ENCODE results near the gene HES7. TPM values are rescaled to one million over a fixed set of nuclear protein-coding genes. Genes with fewer than 3 reads are reported as not detected.
A peak's percentile ranks its signal among the peaks of the same experiment; 100 is the strongest.

The HES7 gene
- total RNA-seq, 1 donor: not detected

DNA sequence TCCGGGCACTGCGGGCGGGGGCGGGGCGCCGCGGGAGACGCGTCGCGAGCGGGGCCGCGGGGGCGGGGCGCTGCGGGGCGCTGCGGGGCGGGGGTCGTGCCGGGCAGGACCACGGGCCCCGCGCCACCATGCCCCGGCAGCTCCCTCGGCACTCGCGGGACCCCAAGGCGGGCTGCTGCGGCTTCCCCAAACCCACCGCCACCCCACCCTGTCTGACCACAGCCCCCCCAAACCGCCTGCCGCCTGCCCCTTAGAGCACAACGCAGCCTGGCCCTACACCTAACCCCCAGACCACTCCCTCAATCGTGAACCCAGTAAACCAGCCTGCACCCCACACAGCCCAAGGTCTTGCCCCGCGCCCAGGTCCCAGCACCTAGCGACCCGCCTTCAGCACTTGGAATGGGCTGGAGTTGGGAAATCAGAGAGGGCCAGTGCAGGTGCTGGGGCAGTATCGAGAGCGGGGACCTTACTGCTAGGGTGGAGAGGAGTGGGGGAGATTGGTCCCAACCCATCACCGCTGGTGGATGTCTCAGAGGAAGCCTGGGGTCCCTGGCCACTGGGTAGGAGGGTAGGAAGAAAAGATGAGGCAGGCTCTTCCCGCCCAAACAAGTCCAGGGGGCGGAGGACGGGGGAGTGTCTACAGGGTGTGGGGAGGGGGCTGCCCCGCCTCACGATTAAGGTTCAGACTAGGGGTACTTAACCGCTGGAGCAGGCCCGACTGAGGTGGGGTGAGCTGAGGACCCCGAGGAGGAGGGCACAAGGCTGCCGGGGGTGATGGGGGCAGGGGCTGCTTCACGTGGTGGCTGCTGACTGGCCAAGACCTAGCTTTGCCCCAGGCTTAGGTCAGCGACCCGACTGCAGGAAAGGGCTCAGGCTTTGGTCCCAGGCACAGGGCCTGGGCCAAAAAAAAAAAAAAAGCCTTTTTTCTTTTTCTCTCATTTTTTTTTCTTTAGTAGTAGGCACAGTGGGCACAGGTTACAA, 39.4 kb upstream of the HES7 start:
- Histone ChIP-seq H3K4me1 (ENCODE audit: insufficient read depth, low read length) (peaks cover 36% of the 10 kb centered on the region), H3K27me3 (ENCODE audit: insufficient read depth, low read length) (no peaks in the 10 kb centered on the region), H3K27ac (ENCODE audit: low read depth, low read length) (peak overlapping the region; percentile 89), H3K36me3 (ENCODE audit: insufficient read depth, low read length) (peaks cover 19% of the 10 kb centered on the region), H3K79me2 (ENCODE audit: insufficient read depth, low read length) (peaks cover 34% of the 10 kb centered on the region), H3K4me2 (ENCODE audit: insufficient read depth, low read length) (peak overlapping the region; percentile 90), H3K9me3 (ENCODE audit: low read depth, low read length) (no peaks in the 10 kb centered on the region), H3K4me3 (ENCODE audit: insufficient read depth, low read length) (peak overlapping the region; percentile 100), H2AFZ (ENCODE audit: low read length) (peak overlapping the region; percentile 86), H4K20me1 (ENCODE audit: insufficient read depth, low read length) (peaks cover 14% of the 10 kb centered on the region)
- DNase-seq (ENCODE audit: insufficient read length, low spot score, missing footprints): peak; percentile 85
- TF ChIP-seq, protein P1, sequence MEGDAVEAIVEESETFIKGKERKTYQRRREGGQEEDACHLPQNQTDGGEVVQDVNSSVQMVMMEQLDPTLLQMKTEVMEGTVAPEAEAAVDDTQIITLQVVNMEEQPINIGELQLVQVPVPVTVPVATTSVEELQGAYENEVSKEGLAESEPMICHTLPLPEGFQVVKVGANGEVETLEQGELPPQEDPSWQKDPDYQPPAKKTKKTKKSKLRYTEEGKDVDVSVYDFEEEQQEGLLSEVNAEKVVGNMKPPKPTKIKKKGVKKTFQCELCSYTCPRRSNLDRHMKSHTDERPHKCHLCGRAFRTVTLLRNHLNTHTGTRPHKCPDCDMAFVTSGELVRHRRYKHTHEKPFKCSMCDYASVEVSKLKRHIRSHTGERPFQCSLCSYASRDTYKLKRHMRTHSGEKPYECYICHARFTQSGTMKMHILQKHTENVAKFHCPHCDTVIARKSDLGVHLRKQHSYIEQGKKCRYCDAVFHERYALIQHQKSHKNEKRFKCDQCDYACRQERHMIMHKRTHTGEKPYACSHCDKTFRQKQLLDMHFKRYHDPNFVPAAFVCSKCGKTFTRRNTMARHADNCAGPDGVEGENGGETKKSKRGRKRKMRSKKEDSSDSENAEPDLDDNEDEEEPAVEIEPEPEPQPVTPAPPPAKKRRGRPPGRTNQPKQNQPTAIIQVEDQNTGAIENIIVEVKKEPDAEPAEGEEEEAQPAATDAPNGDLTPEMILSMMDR (IDR thresholded peaks at IDR 0.05; ENCODE audit: extremely low read depth, low read depth, low read length): no peak

DNA sequence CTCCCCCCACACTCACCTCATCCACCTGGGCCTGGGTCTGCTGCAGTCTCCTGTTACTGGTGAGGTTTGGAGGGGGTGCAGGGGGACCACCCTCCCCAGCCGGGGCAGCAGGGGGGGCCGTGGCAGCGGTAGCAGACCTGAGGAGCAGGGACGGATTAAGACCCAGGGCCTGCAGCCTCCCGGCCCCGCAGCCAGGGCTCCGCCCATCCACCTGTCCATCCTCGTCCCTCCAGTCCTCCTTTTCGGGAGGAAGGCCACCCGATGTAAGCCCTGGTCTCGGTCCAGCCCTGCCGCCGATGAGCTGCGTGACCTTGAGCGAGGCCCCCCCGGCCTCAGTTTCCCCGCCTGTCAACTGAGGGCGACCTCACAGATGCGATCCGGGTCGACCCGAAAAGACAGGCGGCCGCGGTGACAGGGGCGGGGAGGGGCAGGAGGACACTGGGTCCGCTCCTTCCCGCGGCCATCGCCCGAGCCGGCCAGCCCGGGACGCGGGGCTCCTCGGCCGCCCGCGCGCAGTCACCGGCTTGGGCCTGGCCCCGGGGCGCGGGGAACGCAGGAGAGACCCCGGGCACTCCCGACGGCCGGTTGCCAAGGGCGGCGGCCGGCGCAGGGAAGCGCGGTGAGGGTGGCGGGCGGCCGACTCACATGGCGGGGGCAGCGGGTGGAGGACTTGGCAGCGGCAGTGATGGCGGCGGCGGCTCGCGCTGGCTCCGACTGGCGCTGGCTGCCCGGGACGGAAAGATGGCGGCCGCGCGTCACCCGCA, 38.5 kb upstream of the HES7 start, which contains the start of gene VAMP2:
VAMP2 (minus strand) TSS at position 716 of the 764 bp plus-strand sequence; CDS start at position 647, 69 bp downstream.
- peaks cover 36% of the 10 kb centered on the region for H3K4me1 ChIP-seq (ENCODE audit: insufficient read depth, low read length)
- H3K79me2 ChIP-seq (ENCODE audit: insufficient read depth, low read length): peaks cover 34% of the 10 kb centered on the region
- H3K4me3 ChIP-seq (ENCODE audit: insufficient read depth, low read length): peak within 1 kb of the TSS; percentile 100
- H3K27me3 ChIP-seq (ENCODE audit: insufficient read depth, low read length): no peaks in the 10 kb centered on the region
- peak within 1 kb of the TSS; percentile 96 for H3K27ac ChIP-seq (ENCODE audit: low read depth, low read length)
- peak within 1 kb of the TSS; percentile 91 for H3K4me2 ChIP-seq (ENCODE audit: insufficient read depth, low read length)
- DNase-seq (ENCODE audit: insufficient read length, low spot score, missing footprints): peak; percentile 96
- TF ChIP-seq, protein P1 (IDR thresholded peaks at IDR 0.05; ENCODE audit: extremely low read depth, low read depth, low read length): no peak
- no peaks in the 10 kb centered on the region for H3K9me3 ChIP-seq (ENCODE audit: low read depth, low read length)
- peak within 1 kb of the TSS; percentile 86 for H2AFZ ChIP-seq (ENCODE audit: low read length)
- peaks cover 14% of the 10 kb centered on the region for H4K20me1 ChIP-seq (ENCODE audit: insufficient read depth, low read length)
- H3K36me3 ChIP-seq (ENCODE audit: insufficient read depth, low read length): peaks cover 19% of the 10 kb centered on the region

DNA sequence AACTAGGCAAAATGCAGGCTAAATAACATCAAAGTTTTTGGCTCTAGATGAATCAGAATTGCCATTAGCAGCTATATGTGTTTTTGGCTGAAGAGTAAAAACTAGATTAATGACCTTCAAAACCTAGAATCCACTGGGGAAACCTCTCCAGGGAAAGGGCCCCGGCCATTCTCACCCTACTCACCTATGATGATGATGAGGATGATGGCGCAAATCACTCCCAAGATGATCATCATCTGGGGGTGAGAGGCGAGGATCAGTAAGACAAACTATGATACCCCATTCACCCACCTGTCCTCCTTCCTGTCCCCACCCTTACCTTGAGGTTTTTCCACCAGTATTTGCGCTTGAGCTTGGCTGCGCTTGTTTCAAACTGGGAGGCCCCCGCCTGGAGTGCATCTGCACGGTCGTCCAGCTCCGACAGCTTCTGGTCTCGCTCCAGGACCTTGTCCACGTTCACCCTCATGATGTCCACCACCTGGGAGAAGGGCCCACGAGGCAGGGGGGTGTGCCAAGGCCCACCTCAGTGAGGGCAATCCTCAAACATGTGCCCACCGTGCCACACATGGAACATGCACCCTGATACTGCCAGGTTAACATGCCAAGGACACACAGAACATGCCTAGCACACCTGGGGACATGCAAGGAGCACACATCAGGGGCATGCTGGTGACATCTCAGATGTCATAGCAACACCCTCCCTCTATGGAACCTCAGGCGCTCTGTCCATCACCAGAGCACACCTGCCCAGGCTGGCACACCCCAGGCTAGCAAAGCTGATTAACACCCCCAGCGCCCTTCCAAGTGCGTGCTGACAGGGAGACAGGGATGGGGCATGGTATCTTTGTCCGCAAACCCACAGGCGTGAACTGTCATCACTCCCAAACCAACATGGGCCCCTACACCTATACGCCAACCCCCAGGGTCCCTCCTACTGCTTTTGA, 37.7 kb upstream of the HES7 start:
- Histone ChIP-seq H3K4me3 (ENCODE audit: insufficient read depth, low read length) (peak overlapping the region; percentile 100), H3K4me2 (ENCODE audit: insufficient read depth, low read length) (peak overlapping the region; percentile 91), H3K9me3 (ENCODE audit: low read depth, low read length) (no peaks in the 10 kb centered on the region), H2AFZ (ENCODE audit: low read length) (no peak overlapping the region), H3K79me2 (ENCODE audit: insufficient read depth, low read length) (peaks cover 34% of the 10 kb centered on the region), H3K27me3 (ENCODE audit: insufficient read depth, low read length) (no peaks in the 10 kb centered on the region), H3K4me1 (ENCODE audit: insufficient read depth, low read length) (peaks cover 41% of the 10 kb centered on the region), H3K36me3 (ENCODE audit: insufficient read depth, low read length) (peaks cover 19% of the 10 kb centered on the region), H4K20me1 (ENCODE audit: insufficient read depth, low read length) (peaks cover 14% of the 10 kb centered on the region), H3K27ac (ENCODE audit: low read depth, low read length) (peak overlapping the region; percentile 96)
- TF ChIP-seq, protein P1 (IDR thresholded peaks at IDR 0.05; ENCODE audit: extremely low read depth, low read depth, low read length): no peak
- DNase-seq (ENCODE audit: insufficient read length, low spot score, missing footprints): peak; percentile 59
